ENCODE data around the gene RAB11FIP4.

DNA sequence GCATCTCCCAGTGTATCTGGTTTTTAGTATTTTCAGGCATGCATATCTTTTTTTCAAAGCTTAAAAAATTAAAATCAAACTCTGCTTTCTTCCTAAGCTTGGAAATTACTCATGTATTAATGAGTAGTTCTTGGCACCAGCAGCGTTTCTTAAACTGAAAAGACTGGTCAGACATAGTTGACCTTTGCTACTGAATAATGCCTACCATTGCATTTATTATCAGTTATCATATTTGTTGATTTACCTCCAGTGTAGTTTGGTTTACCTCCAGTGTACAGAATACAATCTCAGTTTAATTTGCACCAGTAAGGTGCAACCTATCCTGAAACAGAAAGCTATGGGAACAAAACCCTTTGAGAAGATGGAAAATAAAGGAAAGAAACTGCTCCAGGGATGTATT lies 35.5 kb upstream of the RAB11FIP4 start:
- TF ChIP-seq POLR2AphosphoS5 (IDR thresholded peaks at IDR 0.05; ENCODE audit: low read depth, low read length) (no peak), POLR2A (IDR thresholded peaks at IDR 0.05; ENCODE audit: low read depth, low read length) (no peak)
